Endodermal cell (in vitro differentiated cells): ENCODE results near the gene GEMIN5. TPM values are rescaled to one million over a fixed set of nuclear protein-coding genes. Genes with fewer than 3 reads are reported as not detected.
A peak's percentile ranks its signal among the peaks of the same experiment; 100 is the strongest.

Source experiments
- DNase-seq: peaks from one replicate; pipeline ENCODE4 v3.0.0-alpha.2; 2017
- H3K27ac ChIP-seq: 2 replicates; pipeline ENCODE4 v1.5.1; 2013; ENCODE audit warnings: mild to moderate bottlenecking, low read depth, low read length, moderate library complexity
- H3K27me3 ChIP-seq: 2 replicates; pipeline ENCODE4 v1.6.1; 2013; ENCODE audit warnings: mild to moderate bottlenecking, low read length, moderate library complexity; ENCODE audit not compliant: insufficient read depth, control insufficient read depth, poor library complexity, severe bottlenecking
- H3K36me3 ChIP-seq: 2 replicates; pipeline ENCODE4 v1.7.0; 2013; ENCODE audit warnings: mild to moderate bottlenecking, low read length, moderate library complexity; ENCODE audit not compliant: control insufficient read depth, insufficient read depth
- H3K4me1 ChIP-seq: one replicate; pipeline ENCODE4 v1.7.0; 2013; ENCODE audit warnings: low read length; ENCODE audit not compliant: control insufficient read depth, insufficient read depth
- H3K4me3 ChIP-seq: 2 replicates; pipeline ENCODE4 v1.5.1; 2013; ENCODE audit warnings: mild to moderate bottlenecking, low read length, moderate library complexity
- H3K9ac ChIP-seq: 2 replicates; pipeline ENCODE4 v1.6.1; 2013; ENCODE audit warnings: mild to moderate bottlenecking, low read length, moderate library complexity; ENCODE audit not compliant: poor library complexity, severe bottlenecking; ENCODE audit errors: extremely low read depth
- H3K9me3 ChIP-seq: 2 replicates; pipeline ENCODE4 v1.6.1; 2013; ENCODE audit warnings: mild to moderate bottlenecking, low read length, moderate library complexity; ENCODE audit not compliant: control insufficient read depth
- H3K27ac Mint-ChIP-seq: 2 replicates; pipeline ENCODE4 v1.8.0; 2020; ENCODE audit warnings: mixed read lengths
- H3K27me3 Mint-ChIP-seq: 2 replicates; pipeline ENCODE4 v1.8.0; 2021; ENCODE audit warnings: mild to moderate bottlenecking, mixed read lengths; ENCODE audit not compliant: insufficient read depth
- H3K36me3 Mint-ChIP-seq: 2 replicates; pipeline ENCODE4 v1.8.0; 2020; ENCODE audit warnings: low read depth, mixed read lengths
- H3K4me1 Mint-ChIP-seq: 2 replicates; pipeline ENCODE4 v1.8.0; 2020; ENCODE audit warnings: mixed read lengths
- H3K4me3 Mint-ChIP-seq: 2 replicates; pipeline ENCODE4 v1.8.0; 2020; ENCODE audit warnings: mild to moderate bottlenecking, moderate library complexity, mixed read lengths
- H3K9me3 Mint-ChIP-seq: 2 replicates; pipeline ENCODE4 v1.8.0; 2020; ENCODE audit warnings: mild to moderate bottlenecking, mixed read lengths
- CTCF ChIP-seq: fragments of 200-600 bp; sonication (generic); conservative IDR thresholded peaks from 2 replicates; pipeline ENCODE4 v1.5.0; 2021; ENCODE audit warnings: antibody characterized with exemption, mild to moderate bottlenecking
- WGBS, 2 experiments: methylation state at CpG; one replicate each; pipeline versions ENCODE4 v1.1.5 to v1.1.7; 2013; ENCODE audit warnings: missing lambda C conversion rate in 2 of 2, mixed read lengths in 1 of 2; ENCODE audit not compliant: insufficient coverage in 1 of 2, insufficient read length in 1 of 2; 5-methylcytosine and 5-hydroxymethylcytosine counted together
- total RNA-seq, 2 donors: library from RNA; stranded (reverse); fragmentation: NEBNext Ultra II Directional in 1 of 2; extraction: Animal tissue kit (Norgen Biotek cat#: 25700) in 1 of 2; gene quantifications; 2 replicates in 1 of 2; 3 replicates in 1 of 2; pipeline ENCODE4 v1.2.1, GENCODE V29; 2021

GEMIN5 gene
- total RNA-seq, 2 donors from 2014 or later, result 25.6 to 26.4 TPM

GRCh38 chr5:154956712-154957111 lies 18.7 kb upstream of the GEMIN5 start:
- peaks cover 47% of the 10 kb centered on the region for H3K36me3 Mint-ChIP-seq
- H3K4me3 ChIP-seq, result peak overlapping the region; percentile 44
- no peaks in the 10 kb centered on the region for H3K27me3 ChIP-seq
- no peak overlapping the region for H3K27ac ChIP-seq
- TF ChIP-seq CTCF, result no peak
- H3K36me3 ChIP-seq, result peaks cover 85% of the 10 kb centered on the region
- DNase-seq, result no peak
- H3K4me1 Mint-ChIP-seq, result peaks cover 3% of the 10 kb centered on the region
- no peak overlapping the region for H3K9ac ChIP-seq
- H3K27me3 Mint-ChIP-seq, result no peaks in the 10 kb centered on the region
- H3K9me3 ChIP-seq, result peaks cover 3% of the 10 kb centered on the region
- H3K4me3 Mint-ChIP-seq, result no peak overlapping the region
- no peaks in the 10 kb centered on the region for H3K9me3 Mint-ChIP-seq
- H3K4me1 ChIP-seq, result no peaks in the 10 kb centered on the region
- no peak overlapping the region for H3K27ac Mint-ChIP-seq

GRCh38 chr5:154949781-154950180 lies 11.8 kb upstream of the GEMIN5 start:
- H3K27me3 Mint-ChIP-seq, result no peaks in the 10 kb centered on the region
- 89 to 100% methylated on average over 1 to 2 of the region's 2 CpGs for WGBS, 2 experiments

GRCh38 chr5:154948313-154948712 lies 10.3 kb upstream of the GEMIN5 start:
- Histone ChIP-seq H3K4me3 (peak overlapping the region; percentile 31), H3K9me3 (peaks cover 3% of the 10 kb centered on the region), H3K27ac (no peak overlapping the region), H3K36me3 (peaks cover 73% of the 10 kb centered on the region), H3K9ac (no peak overlapping the region), H3K27me3 (no peaks in the 10 kb centered on the region), H3K4me1 (peaks cover 13% of the 10 kb centered on the region)
- TF ChIP-seq CTCF, result no peak
- no peaks in the 10 kb centered on the region for H3K27me3 Mint-ChIP-seq
- no peak for DNase-seq
- no peak overlapping the region for H3K27ac Mint-ChIP-seq
- no peak overlapping the region for H3K4me3 Mint-ChIP-seq
- peaks cover 16% of the 10 kb centered on the region for H3K36me3 Mint-ChIP-seq
- WGBS, 2 experiments, result 94 to 100% methylated on average over 1 to 4 of the region's 4 CpGs
- peaks cover 18% of the 10 kb centered on the region for H3K4me1 Mint-ChIP-seq
- no peaks in the 10 kb centered on the region for H3K9me3 Mint-ChIP-seq

More at GRCh38 chr5:154949781-154950180, 11.8 kb upstream of the GEMIN5 start:
- Mint-ChIP-seq H3K9me3 (no peaks in the 10 kb centered on the region), H3K36me3 (peaks cover 21% of the 10 kb centered on the region), H3K4me1 (peaks cover 18% of the 10 kb centered on the region), H3K4me3 (no peak overlapping the region), H3K27ac (no peak overlapping the region)
- peaks cover 3% of the 10 kb centered on the region for H3K9me3 ChIP-seq
- H3K4me1 ChIP-seq, result peaks cover 13% of the 10 kb centered on the region
- TF ChIP-seq CTCF, result no peak
- no peak for DNase-seq
- H3K9ac ChIP-seq, result no peak overlapping the region
- H3K27ac ChIP-seq, result no peak overlapping the region
- H3K4me3 ChIP-seq, result peak overlapping the region; percentile 31
- peaks cover 75% of the 10 kb centered on the region for H3K36me3 ChIP-seq
- H3K27me3 ChIP-seq, result no peaks in the 10 kb centered on the region
